Kidney (tissue), 14 donors: ENCODE results near the gene MT1H. TPM values are rescaled to one million over a fixed set of nuclear protein-coding genes. Genes with fewer than 3 reads are reported as not detected.
A peak's percentile ranks its signal among the peaks of the same experiment; 100 is the strongest.

Experiments used
- DNase-seq, 5 donors: peaks; one replicate each; pipeline ENCODE4 v3.0.0-alpha.2; 2013 to 2020
- FAIRE-seq: peaks from 2 replicates; lab custom pipeline; 2012; peaks lifted over from hg19 to GRCh38; lab: Jason Lieb, UNC
- H3K27ac ChIP-seq, 2 donors: one replicate each; pipeline ENCODE4 v1.7.0; 2013; ENCODE audit warnings: low read depth in 2 of 2, low read length in 2 of 2, inconsistent platforms in 1 of 2
- H3K27me3 ChIP-seq: one replicate; pipeline ENCODE4 v1.7.1; 2013; ENCODE audit warnings: low read length, inconsistent platforms; ENCODE audit not compliant: control insufficient read depth, insufficient read depth
- H3K36me3 ChIP-seq, 3 donors: one replicate each; pipeline versions ENCODE4 v1.7.0 to v1.7.1; 2013; ENCODE audit warnings: low read length in 3 of 3, control low read depth in 1 of 3, inconsistent platforms in 1 of 3; ENCODE audit not compliant: insufficient read depth in 3 of 3, control insufficient read depth in 2 of 3
- H3K4me1 ChIP-seq, 3 donors: one replicate each; pipeline versions ENCODE4 v1.7.0 to v1.7.1; 2013; ENCODE audit warnings: low read length in 3 of 3, inconsistent platforms in 1 of 3, low read depth in 1 of 3; ENCODE audit not compliant: control insufficient read depth in 2 of 3, insufficient read depth in 2 of 3
- H3K4me3 ChIP-seq, 3 donors: one replicate each; pipeline versions ENCODE4 v1.7.0 to v1.8.1; 2013; ENCODE audit warnings: low read length in 3 of 3, control low read depth in 1 of 3, inconsistent platforms in 1 of 3
- H3K9ac ChIP-seq, 3 donors: one replicate each; pipeline versions ENCODE4 v1.7.0 to v1.7.1; 2013; ENCODE audit warnings: low read length in 3 of 3, control low read depth in 1 of 3, inconsistent platforms in 1 of 3
- H3K9me3 ChIP-seq, 3 donors: one replicate each; pipeline versions ENCODE4 v1.7.0 to v1.7.1; 2013; ENCODE audit warnings: low read length in 3 of 3, control low read depth in 1 of 3, inconsistent platforms in 1 of 3; ENCODE audit not compliant: control insufficient read depth in 2 of 3, insufficient read depth in 1 of 3
- intact Hi-C: fragments of 100-400 bp; cut with DNase I; formaldehyde crosslinking; loops from one replicate; pipeline ENCODE4 v1.11.1; 2022
- polyA plus RNA-seq: library from polyadenylated mRNA; stranded (reverse); fragments of 350-450 nt; fragmentation: Illumina TruSeq; extraction: RNeasy Lipid Tissue Mini Kit (QIAGEN cat#74804); gene quantifications from one replicate; pipeline ENCODE4 v1.2.3, GENCODE V29; 2014; ENCODE audit warnings: low read depth, low replicate concordance; ENCODE audit not compliant: insufficient read depth
- total RNA-seq: library from RNA; stranded (reverse); fragmentation: NEBNext Ultra II Directional; extraction: Animal tissue kit (Norgen Biotek cat#: 25700); gene quantifications from one replicate; pipeline ENCODE4 v1.2.1, GENCODE V29; 2021
- TF ChIP-seq, protein P1 (sequence below): IDR thresholded peaks from 3 replicates; pipeline ENCODE4 v1.5.1; 2012; ENCODE audit warnings: mild to moderate bottlenecking, moderate library complexity, borderline replicate concordance; ENCODE audit not compliant: insufficient read depth; ENCODE audit errors: extremely low read depth
- donor health status: control.
- donor health status: control.
- donor health status: control.
- donor health status: control.
- donor health status: control.
- donor health status: DM: yes; HTN: yes; CAD: no.
- donor health status: Normal renal cell carcinoma (clear cell type).

MT1H gene
- total and polyA plus RNA-seq, 2 donors from 2014 or later: 4.4 to 606 TPM

GRCh38 chr16:56684256-56684925, 14.8 kb downstream of the MT1H start:
- FAIRE-seq (no peak), DNase-seq (no peak)
- TF ChIP-seq, protein P1, sequence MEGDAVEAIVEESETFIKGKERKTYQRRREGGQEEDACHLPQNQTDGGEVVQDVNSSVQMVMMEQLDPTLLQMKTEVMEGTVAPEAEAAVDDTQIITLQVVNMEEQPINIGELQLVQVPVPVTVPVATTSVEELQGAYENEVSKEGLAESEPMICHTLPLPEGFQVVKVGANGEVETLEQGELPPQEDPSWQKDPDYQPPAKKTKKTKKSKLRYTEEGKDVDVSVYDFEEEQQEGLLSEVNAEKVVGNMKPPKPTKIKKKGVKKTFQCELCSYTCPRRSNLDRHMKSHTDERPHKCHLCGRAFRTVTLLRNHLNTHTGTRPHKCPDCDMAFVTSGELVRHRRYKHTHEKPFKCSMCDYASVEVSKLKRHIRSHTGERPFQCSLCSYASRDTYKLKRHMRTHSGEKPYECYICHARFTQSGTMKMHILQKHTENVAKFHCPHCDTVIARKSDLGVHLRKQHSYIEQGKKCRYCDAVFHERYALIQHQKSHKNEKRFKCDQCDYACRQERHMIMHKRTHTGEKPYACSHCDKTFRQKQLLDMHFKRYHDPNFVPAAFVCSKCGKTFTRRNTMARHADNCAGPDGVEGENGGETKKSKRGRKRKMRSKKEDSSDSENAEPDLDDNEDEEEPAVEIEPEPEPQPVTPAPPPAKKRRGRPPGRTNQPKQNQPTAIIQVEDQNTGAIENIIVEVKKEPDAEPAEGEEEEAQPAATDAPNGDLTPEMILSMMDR: no peak
- intact Hi-C loops: loop anchor here (10.0 kb wide), 1 partner anchor 80 kb away; the partner anchor contains the start of gene MT2A
- Histone ChIP-seq H3K4me1 (peaks cover 0 to 9% (median 5%) of the 10 kb centered on the region in 3 donors), H3K9me3 (no peaks in the 10 kb centered on the region), H3K36me3 (no peaks in the 10 kb centered on the region), H3K27ac (no peak overlapping the region), H3K4me3 (peak overlapping the region in 2 of 3 donors; percentile 91 to 94), H3K27me3 (no peaks in the 10 kb centered on the region), H3K9ac (no peak overlapping the region)

GRCh38 chr16:56684926-56685590, 15.4 kb downstream of the MT1H start:
- Histone ChIP-seq H3K4me3 (peak overlapping the region in 1 of 3 donors; percentile 91), H3K9ac (no peak overlapping the region), H3K27ac (peak overlapping the region in 1 of 2 donors; percentile 28), H3K9me3 (no peaks in the 10 kb centered on the region), H3K4me1 (peaks cover 0 to 9% (median 5%) of the 10 kb centered on the region in 3 donors), H3K36me3 (no peaks in the 10 kb centered on the region), H3K27me3 (no peaks in the 10 kb centered on the region)
- intact Hi-C loops: loop anchor here (10.0 kb wide), 1 partner anchor 80 kb away; the partner anchor contains the start of gene MT2A
- TF ChIP-seq, protein P1: no peak
- FAIRE-seq: no peak
- DNase-seq: no peak

DNA sequence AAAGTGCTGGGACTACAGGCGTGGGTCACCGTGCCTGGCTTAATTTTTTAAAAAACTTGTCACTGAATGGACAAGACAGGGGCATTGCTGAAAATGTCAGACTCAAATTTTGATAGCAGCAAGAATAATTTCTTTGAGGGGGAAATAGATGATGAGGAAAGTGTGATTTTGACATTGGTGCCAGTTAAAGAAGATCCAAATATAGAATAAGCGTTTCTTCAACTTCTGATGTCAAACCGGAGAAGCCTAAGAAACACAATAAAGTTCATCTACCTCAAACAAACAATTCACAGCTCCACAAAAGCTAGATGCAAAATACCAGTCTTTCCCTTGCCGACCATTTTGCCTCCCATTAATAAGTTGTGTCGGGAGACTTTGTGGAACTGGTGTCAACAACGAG, 17.1 kb downstream of the MT1H start:
- Histone ChIP-seq H3K9ac (no peak overlapping the region), H3K9me3 (peaks cover 0 to 1% (median 0%) of the 10 kb centered on the region in 3 donors), H3K4me3 (no peak overlapping the region), H3K27ac (no peak overlapping the region), H3K27me3 (no peaks in the 10 kb centered on the region), H3K36me3 (no peaks in the 10 kb centered on the region), H3K4me1 (peaks cover 0 to 9% (median 5%) of the 10 kb centered on the region in 3 donors)
- no peak for FAIRE-seq
- no peak for DNase-seq
- TF ChIP-seq, protein P1: no peak
- intact Hi-C loops: loop anchor here (10.0 kb wide), 1 partner anchor 82 kb away; the partner anchor contains the start of gene MT2A
